ENCODE measurements around the gene CCRL2. TPM values are rescaled to one million over a fixed set of nuclear protein-coding genes. Genes with fewer than 3 reads are reported as not detected.

The CCRL2 gene
- total RNA-seq, 2 donors from 2014 or later: 1.3 TPM; not detected in 1

DNA sequence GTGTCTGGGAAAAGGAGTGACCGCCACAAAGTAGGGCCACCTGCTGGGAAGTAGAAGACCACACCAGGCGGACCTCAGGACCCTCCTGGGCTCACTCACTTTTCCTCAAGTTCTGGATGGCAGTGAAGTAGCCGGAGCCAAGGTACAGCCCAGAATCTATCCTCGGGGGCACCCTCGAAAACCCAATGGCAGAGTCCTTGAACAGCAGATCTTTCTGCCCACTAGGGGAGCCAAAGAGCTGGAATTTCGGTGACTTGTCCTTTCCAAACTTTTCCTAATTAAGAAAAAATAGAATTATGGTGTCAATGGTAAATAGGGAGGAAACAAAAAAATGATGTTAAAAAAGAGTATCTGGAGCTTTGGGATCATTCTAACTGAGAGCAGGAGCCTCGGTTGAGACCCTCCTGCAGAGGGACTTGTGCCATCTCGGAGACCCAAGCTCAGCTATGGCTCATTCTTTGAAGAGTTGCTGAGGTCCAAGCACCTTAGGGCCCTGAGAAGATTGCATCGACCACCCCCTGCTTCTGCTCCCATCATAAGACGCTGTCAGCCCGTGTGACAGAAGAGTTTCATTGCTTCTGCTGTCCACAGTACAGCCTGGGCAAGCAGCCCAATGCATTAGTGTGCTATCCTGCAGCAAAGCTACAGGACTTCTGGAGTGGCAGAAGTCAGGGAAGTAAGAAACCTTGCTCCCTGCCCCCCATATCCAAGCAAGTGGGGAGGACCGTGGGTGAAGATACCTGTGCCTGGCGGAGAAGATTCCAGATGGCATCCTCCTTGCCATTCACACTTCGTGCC, 42.9 kb downstream of the CCRL2 start:
- Histone ChIP-seq H3K27ac (no peak overlapping the region), H3K4me3 (no peak overlapping the region), H3K27me3 (no peaks in the 10 kb centered on the region), H3K4me1 (no peaks in the 10 kb centered on the region), H3K36me3 (replicated peaks in 1 of 2; ENCODE audit: insufficient read depth in 1 of 2, low read depth in 2 of 2) (peaks cover 0 to 5% of the 10 kb centered on the region in 2 donors), H3K9me3 (no peaks in the 10 kb centered on the region)
- ATAC-seq (no peak), DNase-seq (peak in 2 of 4 donors; percentile 23 to 33)
- intact Hi-C loops (cut with DNase I): no loop called here
- no peak for TF ChIP-seq POLR2A (IDR thresholded peaks at IDR 0.05)
- TF ChIP-seq, protein P1, sequence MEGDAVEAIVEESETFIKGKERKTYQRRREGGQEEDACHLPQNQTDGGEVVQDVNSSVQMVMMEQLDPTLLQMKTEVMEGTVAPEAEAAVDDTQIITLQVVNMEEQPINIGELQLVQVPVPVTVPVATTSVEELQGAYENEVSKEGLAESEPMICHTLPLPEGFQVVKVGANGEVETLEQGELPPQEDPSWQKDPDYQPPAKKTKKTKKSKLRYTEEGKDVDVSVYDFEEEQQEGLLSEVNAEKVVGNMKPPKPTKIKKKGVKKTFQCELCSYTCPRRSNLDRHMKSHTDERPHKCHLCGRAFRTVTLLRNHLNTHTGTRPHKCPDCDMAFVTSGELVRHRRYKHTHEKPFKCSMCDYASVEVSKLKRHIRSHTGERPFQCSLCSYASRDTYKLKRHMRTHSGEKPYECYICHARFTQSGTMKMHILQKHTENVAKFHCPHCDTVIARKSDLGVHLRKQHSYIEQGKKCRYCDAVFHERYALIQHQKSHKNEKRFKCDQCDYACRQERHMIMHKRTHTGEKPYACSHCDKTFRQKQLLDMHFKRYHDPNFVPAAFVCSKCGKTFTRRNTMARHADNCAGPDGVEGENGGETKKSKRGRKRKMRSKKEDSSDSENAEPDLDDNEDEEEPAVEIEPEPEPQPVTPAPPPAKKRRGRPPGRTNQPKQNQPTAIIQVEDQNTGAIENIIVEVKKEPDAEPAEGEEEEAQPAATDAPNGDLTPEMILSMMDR (IDR thresholded peaks at IDR 0.05): peak; percentile 30 to 50 (median 47)
- WGBS, 2 donors: 68 to 72% methylated on average over 12 to 14 of the region's 14 CpGs

DNA sequence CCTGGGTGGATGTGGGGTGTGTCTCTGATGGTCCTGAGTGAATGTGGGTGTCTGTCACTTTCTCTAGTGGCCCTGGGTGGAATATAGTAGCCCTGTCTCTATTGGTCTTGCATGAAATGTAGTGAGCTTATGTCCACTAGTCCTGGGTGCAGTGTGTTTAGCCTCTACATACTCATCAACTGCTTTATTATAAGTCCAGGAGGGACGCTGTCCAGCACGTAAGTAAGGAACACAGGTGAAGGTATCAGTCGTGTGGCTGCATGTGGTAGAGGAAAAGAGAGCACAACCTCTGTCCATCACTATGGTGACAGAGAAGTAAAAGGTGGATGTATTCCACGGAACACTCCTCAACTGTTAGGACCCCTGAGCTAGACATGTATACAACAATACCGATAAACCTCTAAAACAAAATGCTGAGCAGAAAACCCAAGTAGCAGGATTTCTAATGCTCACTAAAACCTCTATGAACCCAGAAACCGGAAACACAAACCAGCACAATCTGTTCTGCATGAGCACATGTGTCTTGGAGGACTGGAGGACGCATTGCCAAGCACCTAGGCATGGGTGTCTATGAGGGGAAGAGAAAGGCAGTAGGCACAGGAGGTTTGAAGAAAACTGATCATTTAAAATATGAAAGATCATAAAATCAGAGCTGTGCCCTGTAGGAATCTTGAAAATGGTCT, 46.6 kb downstream of the CCRL2 start:
- no peak overlapping the region for H3K27ac ChIP-seq
- TF ChIP-seq, protein P1 (IDR thresholded peaks at IDR 0.05): no peak
- no peak for TF ChIP-seq POLR2A (IDR thresholded peaks at IDR 0.05)
- H3K36me3 ChIP-seq (replicated peaks in 1 of 2; ENCODE audit: insufficient read depth in 1 of 2, low read depth in 2 of 2): peaks cover 0 to 2% of the 10 kb centered on the region in 2 donors
- intact Hi-C loops (cut with DNase I): no loop called here
- no peaks in the 10 kb centered on the region for H3K9me3 ChIP-seq
- no peaks in the 10 kb centered on the region for H3K27me3 ChIP-seq
- no peak overlapping the region for H3K4me3 ChIP-seq
- no peaks in the 10 kb centered on the region for H3K4me1 ChIP-seq
- ATAC-seq (no peak), DNase-seq (no peak)
- 70 to 85% methylated on average over 6 to 7 of the region's 7 CpGs for WGBS, 2 donors

DNA sequence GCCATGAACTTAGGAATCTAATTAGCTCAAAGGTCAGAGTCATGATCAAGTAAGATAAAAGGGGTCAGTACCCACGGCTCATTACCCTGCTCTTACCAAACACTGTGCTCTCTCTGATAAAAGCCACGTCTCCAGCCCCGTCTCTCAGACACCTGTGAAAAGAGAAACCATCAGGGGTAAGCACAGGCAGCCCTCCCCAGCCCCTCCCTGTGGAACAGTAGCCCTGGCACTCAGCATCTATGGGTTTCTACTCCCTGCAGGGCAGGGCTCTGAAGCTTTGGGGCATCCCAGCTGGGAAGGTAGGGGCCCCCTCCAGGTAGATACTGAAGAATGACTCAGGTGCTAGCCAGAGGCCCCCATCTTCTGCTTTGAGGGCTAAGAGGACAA, 47.1 kb downstream of the CCRL2 start:
- Histone ChIP-seq H3K9me3 (no peaks in the 10 kb centered on the region), H3K4me1 (no peaks in the 10 kb centered on the region), H3K27ac (no peak overlapping the region), H3K27me3 (no peaks in the 10 kb centered on the region), H3K36me3 (replicated peaks in 1 of 2; ENCODE audit: insufficient read depth in 1 of 2, low read depth in 2 of 2) (peaks cover 0 to 2% of the 10 kb centered on the region in 2 donors), H3K4me3 (no peak overlapping the region)
- intact Hi-C loops (cut with DNase I): no loop called here
- TF ChIP-seq, protein P1 (IDR thresholded peaks at IDR 0.05): no peak
- TF ChIP-seq POLR2A (IDR thresholded peaks at IDR 0.05): no peak
- ATAC-seq: no peak
- DNase-seq: no peak
- 50 to 55% methylated on average over 3 of the region's 3 CpGs for WGBS, 2 donors

DNA sequence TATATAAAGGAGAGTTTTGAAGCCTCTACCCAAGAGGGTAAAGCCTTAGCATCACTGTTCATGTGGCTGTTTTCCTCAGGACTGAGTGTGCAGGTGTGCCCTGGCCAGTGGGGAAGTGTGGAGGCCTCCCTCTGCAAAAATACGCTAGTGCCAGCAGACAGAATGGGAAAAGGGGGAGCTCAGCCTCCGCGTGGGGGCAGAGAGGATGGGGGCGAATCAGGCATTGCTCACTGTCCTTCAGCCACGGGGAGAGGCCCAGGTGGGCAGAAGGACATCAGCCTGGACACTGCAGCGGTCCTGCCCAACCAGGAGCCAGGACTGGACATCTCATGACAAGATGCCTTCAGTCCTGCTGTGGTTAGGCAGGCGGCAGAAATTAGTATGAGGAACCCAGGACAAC, 47.5 kb downstream of the CCRL2 start:
- Histone ChIP-seq H3K36me3 (replicated peaks in 1 of 2; ENCODE audit: insufficient read depth in 1 of 2, low read depth in 2 of 2) (peaks cover 0 to 2% of the 10 kb centered on the region in 2 donors), H3K4me3 (no peak overlapping the region), H3K27ac (no peak overlapping the region), H3K27me3 (no peaks in the 10 kb centered on the region), H3K9me3 (no peaks in the 10 kb centered on the region), H3K4me1 (no peaks in the 10 kb centered on the region)
- ATAC-seq: no peak
- TF ChIP-seq, protein P1 (IDR thresholded peaks at IDR 0.05): no peak
- no peak for TF ChIP-seq POLR2A (IDR thresholded peaks at IDR 0.05)
- no peak for DNase-seq
- WGBS, 2 donors: 79 to 84% methylated on average over 7 of the region's 7 CpGs
- intact Hi-C loops (cut with DNase I): no loop called here
